Activated naive CD4-positive, alpha-beta T cell treated with anti-CD3 and anti-CD28 coated beads for 36 hours (primary cell): ENCODE data around the gene RAB3GAP2. TPM values are rescaled to one million over a fixed set of nuclear protein-coding genes. Genes with fewer than 3 reads are reported as not detected.
"Not testable (repeated sequence)": the region's sequence is repeated elsewhere in the genome, so short reads cannot be mapped to it uniquely, and the experiment has no call there.

Source experiments
- CTCF ChIA-PET: fragments of 350-600 bp; sonication (Branson Sonifier 250); formaldehyde crosslinking; loops from one replicate; lab custom pipeline; 2021; ENCODE audit warnings: antibody characterized with exemption; lab: Charles Lee
- DNase-seq: peaks from one replicate; pipeline ENCODE4 v3.0.0-alpha.2; 2020
- H3K27ac Mint-ChIP-seq: one replicate; pipeline ENCODE4 v1.8.0; 2021; ENCODE audit warnings: mild to moderate bottlenecking, mixed read lengths
- H3K27me3 Mint-ChIP-seq: one replicate; pipeline ENCODE4 v1.8.0; 2021; ENCODE audit warnings: low read depth, mixed read lengths
- H3K36me3 Mint-ChIP-seq: one replicate; pipeline ENCODE4 v1.8.0; 2021; ENCODE audit warnings: low read depth, mixed read lengths
- H3K4me1 Mint-ChIP-seq: one replicate; pipeline ENCODE4 v1.8.0; 2021; ENCODE audit warnings: low read depth, mixed read lengths
- H3K4me3 Mint-ChIP-seq: one replicate; pipeline ENCODE4 v1.8.0; 2021; ENCODE audit warnings: mild to moderate bottlenecking, moderate library complexity, mixed read lengths
- H3K9me3 Mint-ChIP-seq: one replicate; pipeline ENCODE4 v1.8.0; 2021; ENCODE audit warnings: mixed read lengths
- intact Hi-C: fragments of 100-400 bp; cut with micrococcal nuclease; formaldehyde crosslinking; loops from one replicate; pipeline ENCODE4 v1.15.1; 2023
- total RNA-seq, 2 experiments: library from RNA; stranded (reverse); gene quantifications; one replicate each; pipeline ENCODE4 v1.2.3, GENCODE V29; 2021

The RAB3GAP2 gene
- total RNA-seq, 2 experiments from 2014 or later = 37.3 to 39.6 TPM

DNA sequence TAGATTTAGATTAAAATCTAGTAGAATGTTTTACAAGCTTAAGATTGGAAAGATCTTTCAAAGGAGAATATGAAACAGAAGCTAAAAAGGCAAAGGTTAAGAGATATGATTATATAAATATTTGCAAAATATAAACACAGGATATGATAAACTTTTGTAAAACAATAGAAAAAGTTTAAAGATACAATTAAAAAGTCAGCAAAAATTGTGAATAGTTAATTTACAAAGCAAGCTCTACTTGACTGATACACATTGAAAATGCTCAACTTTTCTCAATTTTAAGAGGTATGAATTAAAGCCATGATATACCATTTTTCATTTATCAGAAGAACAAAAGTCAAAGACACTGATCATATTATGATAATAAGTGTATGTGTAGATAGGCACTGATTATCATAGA lies 21.0 kb downstream of the RAB3GAP2 start:
- no peak overlapping the region for H3K27ac Mint-ChIP-seq
- peaks cover 3% of the 10 kb centered on the region for H3K4me1 Mint-ChIP-seq
- intact Hi-C loops = no loop called here
- no peak overlapping the region for H3K4me3 Mint-ChIP-seq
- peaks cover 73% of the 10 kb centered on the region for H3K36me3 Mint-ChIP-seq
- DNase-seq = no peak
- H3K27me3 Mint-ChIP-seq = no peaks in the 10 kb centered on the region
- peaks cover 48% of the 10 kb centered on the region for H3K9me3 Mint-ChIP-seq
- CTCF ChIA-PET = interaction anchor here (1.0 kb wide), 1 partner anchor 32 kb away, joined by 3 read pairs; no protein-coding TSS in a partner anchor

DNA sequence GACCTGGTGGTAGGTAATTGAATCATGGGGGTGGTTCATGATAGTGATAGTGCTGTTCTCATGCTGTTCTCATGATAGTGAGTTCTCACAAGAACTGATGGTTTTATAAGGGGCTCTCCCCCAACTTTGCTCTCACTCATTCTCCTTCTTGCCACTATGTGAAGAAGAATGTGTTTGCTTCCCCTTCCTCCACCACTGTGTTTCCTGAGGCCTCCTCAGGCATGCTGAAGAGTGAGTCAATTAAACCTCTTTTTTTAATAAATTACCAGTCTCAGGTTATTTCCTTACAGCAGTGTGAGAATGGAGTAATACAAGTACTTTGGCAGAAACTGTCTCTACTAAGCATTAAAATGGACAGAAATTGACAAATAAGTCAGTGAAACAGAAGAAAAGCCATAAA lies 21.6 kb downstream of the RAB3GAP2 start:
- peaks cover 49% of the 10 kb centered on the region for H3K9me3 Mint-ChIP-seq
- CTCF ChIA-PET = no interaction called here

DNA sequence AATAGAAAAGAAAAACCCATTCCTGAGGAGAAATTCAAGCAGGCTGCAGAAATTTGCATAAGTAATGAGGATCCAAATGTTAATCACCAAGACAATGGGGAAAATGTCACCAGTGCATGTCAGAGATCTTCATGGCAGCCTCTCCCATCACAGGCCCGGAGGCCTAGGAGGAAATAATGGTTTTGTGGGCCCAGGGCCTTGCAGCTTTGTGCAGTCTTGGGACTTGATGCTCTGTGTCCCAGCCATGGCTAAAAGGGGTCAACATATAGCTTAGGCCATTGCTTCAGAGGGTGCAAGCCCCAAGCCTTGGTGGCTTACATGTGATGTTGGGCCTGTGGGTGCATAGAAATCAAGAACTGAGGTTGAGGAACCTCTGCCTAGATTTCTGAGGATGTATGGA lies 22.7 kb downstream of the RAB3GAP2 start:
- no peaks in the 10 kb centered on the region for H3K27me3 Mint-ChIP-seq
- H3K27ac Mint-ChIP-seq = no peak overlapping the region
- H3K9me3 Mint-ChIP-seq = peaks cover 46% of the 10 kb centered on the region
- H3K4me3 Mint-ChIP-seq = no peak overlapping the region
- CTCF ChIA-PET = no interaction called here
- H3K36me3 Mint-ChIP-seq = peaks cover 73% of the 10 kb centered on the region
- intact Hi-C loops = no loop called here
- peaks cover 9% of the 10 kb centered on the region for H3K4me1 Mint-ChIP-seq
- no peak for DNase-seq

More for the DNA sequence above, 21.6 kb downstream of the RAB3GAP2 start:
- no peak overlapping the region for H3K4me3 Mint-ChIP-seq
- H3K27me3 Mint-ChIP-seq = no peaks in the 10 kb centered on the region
- no peak overlapping the region for H3K27ac Mint-ChIP-seq
- peaks cover 73% of the 10 kb centered on the region for H3K36me3 Mint-ChIP-seq
- intact Hi-C loops = no loop called here
- H3K4me1 Mint-ChIP-seq = peaks cover 3% of the 10 kb centered on the region
- no peak for DNase-seq

DNA sequence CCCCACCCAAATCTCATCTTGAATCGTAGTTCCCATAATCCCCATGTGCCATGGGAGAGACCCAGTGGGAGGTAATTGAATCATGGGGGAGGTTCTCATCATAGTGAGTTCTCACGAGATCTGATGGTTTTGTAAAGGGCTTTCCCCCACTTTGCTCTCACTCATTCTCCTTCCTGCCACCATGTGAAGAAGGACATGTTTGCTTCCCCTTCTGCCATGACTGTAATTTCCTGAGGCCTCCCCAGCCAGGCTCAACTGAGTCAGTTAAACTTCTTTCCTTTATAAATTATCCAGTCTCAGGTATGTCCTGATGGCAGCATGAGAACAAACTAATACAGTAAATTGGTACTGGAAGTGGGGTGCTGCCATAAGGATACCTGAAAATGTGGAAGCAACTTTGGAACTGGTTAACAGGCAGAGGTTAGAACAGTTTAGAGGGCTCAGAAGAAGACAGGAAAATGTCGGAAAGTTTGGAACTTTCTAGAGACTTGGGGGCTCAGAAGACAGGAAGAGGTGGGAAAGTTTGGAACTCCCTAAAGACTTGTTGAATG lies 23.5 kb downstream of the RAB3GAP2 start:
- peaks cover 73% of the 10 kb centered on the region for H3K36me3 Mint-ChIP-seq
- H3K4me3 Mint-ChIP-seq, DNase-seq, H3K27ac Mint-ChIP-seq, CTCF ChIA-PET, H3K27me3 Mint-ChIP-seq, intact Hi-C loops: not testable (repeated sequence)
- peaks cover 16% of the 10 kb centered on the region for H3K4me1 Mint-ChIP-seq
- H3K9me3 Mint-ChIP-seq = peaks cover 46% of the 10 kb centered on the region

DNA sequence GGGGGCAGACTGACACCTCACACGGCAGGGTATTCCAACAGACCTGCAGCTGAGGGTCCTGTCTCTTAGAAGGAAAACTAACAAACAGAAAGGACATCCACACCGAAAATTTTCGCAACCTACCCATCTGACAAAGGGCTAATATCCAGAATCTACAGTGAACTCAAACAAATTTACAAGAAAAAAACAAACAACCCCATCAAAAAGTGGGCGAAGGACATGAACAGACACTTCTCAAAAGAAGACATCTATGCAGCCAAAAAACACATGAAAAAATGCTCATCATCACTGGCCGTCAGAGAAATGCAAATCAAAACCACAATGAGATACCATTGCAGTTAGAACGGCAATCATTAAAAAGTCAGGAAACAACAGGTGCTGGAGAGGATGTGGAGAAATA lies 26.4 kb downstream of the RAB3GAP2 start:
- DNase-seq, intact Hi-C loops, H3K27me3 Mint-ChIP-seq, CTCF ChIA-PET, H3K27ac Mint-ChIP-seq, H3K4me3 Mint-ChIP-seq: not testable (repeated sequence)
- peaks cover 54% of the 10 kb centered on the region for H3K36me3 Mint-ChIP-seq
- H3K4me1 Mint-ChIP-seq = peaks cover 37% of the 10 kb centered on the region
- H3K9me3 Mint-ChIP-seq = peaks cover 38% of the 10 kb centered on the region

GRCh38 chr1:220243947-220244346 lies 28.3 kb downstream of the RAB3GAP2 start:
- CTCF ChIA-PET = no interaction called here
- H3K4me3 Mint-ChIP-seq = no peak overlapping the region

DNA sequence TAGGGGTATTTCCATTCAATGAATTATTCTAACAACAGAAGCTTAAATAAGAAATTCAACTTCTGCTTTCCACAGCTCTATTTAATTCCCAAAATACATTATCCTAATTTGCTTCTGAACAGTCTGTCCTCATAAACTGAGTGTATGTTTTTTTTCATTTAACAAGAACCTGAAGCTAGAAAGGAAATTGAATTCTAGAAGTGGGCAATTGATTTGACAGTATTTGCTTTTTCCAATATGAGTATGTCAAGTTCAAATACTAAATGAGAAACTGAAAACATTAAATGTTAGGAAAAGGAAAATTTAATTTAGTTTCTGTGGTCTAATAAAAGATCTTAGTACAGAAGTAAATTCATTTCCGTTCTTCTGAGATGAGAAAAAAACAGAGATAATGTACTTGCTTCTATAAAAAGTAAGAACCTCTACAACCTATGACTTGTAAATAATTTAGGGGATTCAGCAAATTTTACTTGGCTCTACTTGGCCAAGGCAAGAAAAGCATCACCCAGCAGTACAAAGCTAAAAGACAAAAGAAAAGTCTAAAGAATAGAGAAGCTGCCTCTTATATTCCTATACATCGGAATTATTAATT lies 31.1 kb downstream of the RAB3GAP2 start:
- Mint-ChIP-seq H3K4me1 (peaks cover 45% of the 10 kb centered on the region), H3K4me3 (no peak overlapping the region), H3K27me3 (no peaks in the 10 kb centered on the region), H3K9me3 (peaks cover 5% of the 10 kb centered on the region), H3K36me3 (peaks cover 22% of the 10 kb centered on the region), H3K27ac (no peak overlapping the region)
- DNase-seq = no peak
- CTCF ChIA-PET = interaction anchor here (0.6 to 1.1 kb wide), 2 partner anchors 21 to 26 kb away, joined by 3 to 5 read pairs; no protein-coding TSS in a partner anchor
- intact Hi-C loops = loop anchor here (2.0 kb wide), 2 partner anchors 16 to 1200 kb away; no protein-coding TSS in a partner anchor

More at GRCh38 chr1:220243947-220244346, 28.3 kb downstream of the RAB3GAP2 start:
- Mint-ChIP-seq H3K36me3 (peaks cover 34% of the 10 kb centered on the region), H3K27ac (no peak overlapping the region), H3K27me3 (no peaks in the 10 kb centered on the region), H3K4me1 (peaks cover 45% of the 10 kb centered on the region), H3K9me3 (peaks cover 21% of the 10 kb centered on the region)
- no peak for DNase-seq
- intact Hi-C loops = loop anchor here (2.0 kb wide), 1 partner anchor 15 kb away; no protein-coding TSS in a partner anchor

- intact Hi-C loops = loop anchor here (2.0 kb wide), 2 partner anchors 15 to 1201 kb away; no protein-coding TSS in a partner anchor
- Mint-ChIP-seq H3K4me1 (peaks cover 45% of the 10 kb centered on the region), H3K4me3 (no peak overlapping the region), H3K27ac (no peak overlapping the region), H3K36me3 (peaks cover 16% of the 10 kb centered on the region), H3K9me3 (peaks cover 3% of the 10 kb centered on the region), H3K27me3 (no peaks in the 10 kb centered on the region)
- no peak for DNase-seq
- CTCF ChIA-PET = interaction anchor here (0.5 to 1.6 kb wide), 2 partner anchors 21 to 128 kb away, joined by 3 read pairs; no protein-coding TSS in a partner anchor
Measured at GRCh38 chr1:220239966-220240365, 32.3 kb downstream of the RAB3GAP2 start.

DNA sequence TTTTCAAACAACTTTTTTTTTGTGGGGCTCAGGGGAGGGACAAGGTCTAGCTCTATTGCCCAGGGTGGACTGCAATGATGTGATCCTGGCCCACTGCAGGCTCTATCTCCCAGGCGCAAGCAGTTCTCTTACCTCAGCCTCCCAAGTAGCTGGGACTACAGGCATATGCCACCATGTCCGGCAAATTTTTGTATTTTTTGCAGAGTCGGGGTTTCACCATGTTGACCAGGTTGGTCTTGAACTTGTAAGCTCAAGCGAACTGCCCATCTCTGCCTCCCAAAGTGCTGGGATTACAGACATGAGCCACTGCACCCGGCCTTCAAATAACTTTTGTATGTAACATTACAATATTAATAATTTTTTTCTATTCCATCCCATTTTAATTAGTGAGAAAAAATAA lies 33.0 kb downstream of the RAB3GAP2 start:
- H3K27ac Mint-ChIP-seq = no peak overlapping the region
- CTCF ChIA-PET = interaction anchor here (1.6 kb wide), 1 partner anchor 21 kb away, joined by 3 read pairs; no protein-coding TSS in a partner anchor
- H3K4me3 Mint-ChIP-seq = no peak overlapping the region
- intact Hi-C loops = no loop called here
- H3K4me1 Mint-ChIP-seq = peaks cover 42% of the 10 kb centered on the region
- peaks cover 9% of the 10 kb centered on the region for H3K36me3 Mint-ChIP-seq
- no peaks in the 10 kb centered on the region for H3K27me3 Mint-ChIP-seq
- H3K9me3 Mint-ChIP-seq = peaks cover 2% of the 10 kb centered on the region
- no peak for DNase-seq

DNA sequence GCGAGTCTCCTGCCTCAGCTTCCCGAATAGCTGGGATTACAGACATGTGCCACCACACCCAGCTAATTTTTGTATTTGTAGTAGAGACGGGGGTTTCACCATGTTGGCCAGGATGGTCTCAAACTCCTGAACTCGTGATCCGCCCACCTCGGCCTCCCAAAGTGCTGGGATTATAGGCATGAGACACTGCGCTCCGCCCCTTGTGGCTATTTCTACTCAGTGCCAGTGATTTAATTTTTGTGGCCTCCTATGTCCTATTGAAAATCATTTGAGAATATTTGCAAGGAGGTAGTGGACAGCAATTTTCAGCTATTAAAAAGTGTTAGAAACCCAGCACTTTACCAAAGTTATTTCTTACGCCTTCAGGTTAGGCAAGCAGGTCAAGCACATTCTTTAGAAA lies 36.0 kb downstream of the RAB3GAP2 start:
- H3K4me3 Mint-ChIP-seq, H3K27ac Mint-ChIP-seq, H3K27me3 Mint-ChIP-seq, intact Hi-C loops, H3K9me3 Mint-ChIP-seq, DNase-seq: not testable (repeated sequence)
- CTCF ChIA-PET = interaction anchor here (1.0 kb wide), 1 partner anchor 497 kb away, joined by 3 read pairs; no protein-coding TSS in a partner anchor
- H3K4me1 Mint-ChIP-seq = peaks cover 22% of the 10 kb centered on the region
- peaks cover 12% of the 10 kb centered on the region for H3K36me3 Mint-ChIP-seq

GRCh38 chr1:220235462-220235861 lies 36.8 kb downstream of the RAB3GAP2 start:
- Mint-ChIP-seq H3K4me3 (no peak overlapping the region), H3K9me3 (no peaks in the 10 kb centered on the region), H3K36me3 (peaks cover 18% of the 10 kb centered on the region), H3K4me1 (peaks cover 21% of the 10 kb centered on the region), H3K27ac (no peak overlapping the region), H3K27me3 (no peaks in the 10 kb centered on the region)
- CTCF ChIA-PET = interaction anchor here (0.6 to 1.0 kb wide), 4 partner anchors 43 to 497 kb away, joined by 3 read pairs; no protein-coding TSS in a partner anchor
- intact Hi-C loops = no loop called here
- no peak for DNase-seq

DNA sequence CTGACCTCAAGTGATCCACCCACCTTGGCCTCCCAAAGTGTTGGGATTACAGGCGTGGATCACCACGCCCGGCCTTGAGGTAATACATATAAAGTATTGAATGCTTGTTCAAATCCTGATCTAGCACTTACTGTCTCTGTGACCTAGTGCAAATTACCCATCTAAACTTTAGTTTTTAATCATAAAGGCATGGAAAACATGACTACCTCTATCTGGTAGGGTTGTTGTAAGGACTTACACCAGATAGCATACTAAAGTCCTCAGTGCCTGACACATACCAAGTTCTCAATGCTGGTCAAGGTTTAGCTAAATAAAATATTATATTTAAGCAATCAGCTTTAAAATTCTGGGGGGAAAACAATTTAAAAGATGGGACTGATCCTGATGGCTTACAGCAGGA lies 38.3 kb downstream of the RAB3GAP2 start:
- Mint-ChIP-seq H3K9me3 (no peaks in the 10 kb centered on the region), H3K27me3 (no peaks in the 10 kb centered on the region)
- CTCF ChIA-PET = no interaction called here

More for the DNA sequence above, 38.3 kb downstream of the RAB3GAP2 start:
- no peak for DNase-seq
- H3K27ac Mint-ChIP-seq = no peak overlapping the region
- intact Hi-C loops = no loop called here
- peaks cover 22% of the 10 kb centered on the region for H3K4me1 Mint-ChIP-seq
- no peak overlapping the region for H3K4me3 Mint-ChIP-seq
- peaks cover 23% of the 10 kb centered on the region for H3K36me3 Mint-ChIP-seq
